ENCODE results near the gene RNF181.

RNF181 gene

GRCh38 chr2:85584354-85584856 lies 11.1 kb upstream of the RNF181 start, which contains the start of gene VAMP5:
VAMP5 (plus strand) TSS chr2:85584431; CDS start chr2:85584491, 60 bp downstream.
- peak within 1 kb of the TSS; percentile 59 to 87 for H3K18ac ChIP-seq (ENCODE audit: low read depth in 1 of 2, low read length in 2 of 2)
- WGBS = 54% methylated on average over 49 of the region's 52 CpGs
- no peak for DNase-seq

GRCh38 chr2:85584857-85585780 lies 10.4 kb upstream of the RNF181 start:
- Histone ChIP-seq H3K14ac (ENCODE audit: low read length in 2 of 2) (no peak overlapping the region), H3K4me1 (ENCODE audit: control insufficient read depth, insufficient read depth, low read depth, low read length) (peaks cover 24% of the 10 kb centered on the region), H3K4me3 (ENCODE audit: insufficient read depth in 1 of 2, low read depth in 1 of 2, low read length in 2 of 2) (peak overlapping the region in 1 of 2 experiments; percentile 84), H2AK5ac (ENCODE audit: low read length, severe bottlenecking) (peak overlapping the region; percentile 73), H2AFZ (ENCODE audit: low read depth, low read length) (peak overlapping the region; percentile 20), H3K9me3 (ENCODE audit: control insufficient read depth, low read length) (no peaks in the 10 kb centered on the region), H3K79me1 (replicated peaks; ENCODE audit: low read length, poor library complexity, severe bottlenecking) (peaks cover 4% of the 10 kb centered on the region), H3K27me3 (ENCODE audit: control insufficient read depth in 1 of 2, insufficient read depth in 1 of 2, low read length in 2 of 2) (no peaks in the 10 kb centered on the region), H3K9ac (ENCODE audit: low read length) (peak overlapping the region; percentile 85), H3K27ac (ENCODE audit: low read length, poor library complexity, severe bottlenecking) (peak overlapping the region; percentile 38), H4K91ac (ENCODE audit: low read length) (peak overlapping the region; percentile 48), H2BK120ac (ENCODE audit: low read depth, low read length) (peak overlapping the region; percentile 87), H3K4me2 (ENCODE audit: low read length, poor library complexity, severe bottlenecking) (no peak overlapping the region), H3K4ac (ENCODE audit: low read depth in 1 of 2, low read length in 2 of 2) (peak overlapping the region; percentile 70 to 77), H3K18ac (ENCODE audit: low read depth in 1 of 2, low read length in 2 of 2) (peak overlapping the region; percentile 59 to 87), H2BK15ac (ENCODE audit: low read depth, poor library complexity, severe bottlenecking) (peak overlapping the region; percentile 38), H3K36me3 (ENCODE audit: control insufficient read depth in 1 of 2, insufficient read depth in 2 of 2, low read depth in 1 of 2, low read length in 2 of 2) (peaks cover 0 to 20% of the 10 kb centered on the region in 2 experiments), H3K23ac (ENCODE audit: low read length in 2 of 2) (no peak overlapping the region), H4K8ac (ENCODE audit: low read length) (peak overlapping the region; percentile 96), H2BK12ac (ENCODE audit: low read length in 2 of 2) (peak overlapping the region; percentile 69 to 76), H2BK5ac (ENCODE audit: low read depth, low read length, poor library complexity, severe bottlenecking) (no peak overlapping the region)
- peak; percentile 70 for DNase-seq
- 52% methylated on average over 7 of the region's 9 CpGs for WGBS

More at GRCh38 chr2:85584354-85584856, 11.1 kb upstream of the RNF181 start, which contains the start of gene VAMP5:
- peak within 1 kb of the TSS; percentile 87 for H2BK120ac ChIP-seq (ENCODE audit: low read depth, low read length)
- H3K79me1 ChIP-seq (replicated peaks; ENCODE audit: low read length, poor library complexity, severe bottlenecking) = peaks cover 4% of the 10 kb centered on the region
- H3K4me2 ChIP-seq (ENCODE audit: low read length, poor library complexity, severe bottlenecking) = no peak within 1 kb of the TSS
- peak within 1 kb of the TSS; percentile 20 for H2AFZ ChIP-seq (ENCODE audit: low read depth, low read length)
- H4K8ac ChIP-seq (ENCODE audit: low read length) = peak within 1 kb of the TSS; percentile 96
- H2BK12ac ChIP-seq (ENCODE audit: low read length in 2 of 2) = peak within 1 kb of the TSS; percentile 69 to 76
- no peak within 1 kb of the TSS for H2BK5ac ChIP-seq (ENCODE audit: low read depth, low read length, poor library complexity, severe bottlenecking)
- no peak within 1 kb of the TSS for H3K23ac ChIP-seq (ENCODE audit: low read length in 2 of 2)
- H3K27me3 ChIP-seq (ENCODE audit: control insufficient read depth in 1 of 2, insufficient read depth in 1 of 2, low read length in 2 of 2) = no peaks in the 10 kb centered on the region
- no peak within 1 kb of the TSS for H3K14ac ChIP-seq (ENCODE audit: low read length in 2 of 2)
- peak within 1 kb of the TSS; percentile 73 for H2AK5ac ChIP-seq (ENCODE audit: low read length, severe bottlenecking)
- peaks cover 0 to 20% of the 10 kb centered on the region in 2 experiments for H3K36me3 ChIP-seq (ENCODE audit: control insufficient read depth in 1 of 2, insufficient read depth in 2 of 2, low read depth in 1 of 2, low read length in 2 of 2)
- peak within 1 kb of the TSS; percentile 93 for H2BK15ac ChIP-seq (ENCODE audit: low read depth, poor library complexity, severe bottlenecking)
- H3K9ac ChIP-seq (ENCODE audit: low read length) = peak within 1 kb of the TSS; percentile 85
- no peaks in the 10 kb centered on the region for H3K9me3 ChIP-seq (ENCODE audit: control insufficient read depth, low read length)
- peak within 1 kb of the TSS; percentile 38 for H3K27ac ChIP-seq (ENCODE audit: low read length, poor library complexity, severe bottlenecking)
- H3K4ac ChIP-seq (ENCODE audit: low read depth in 1 of 2, low read length in 2 of 2) = peak within 1 kb of the TSS; percentile 70 to 77
- peaks cover 24% of the 10 kb centered on the region for H3K4me1 ChIP-seq (ENCODE audit: control insufficient read depth, insufficient read depth, low read depth, low read length)
- H4K91ac ChIP-seq (ENCODE audit: low read length) = peak within 1 kb of the TSS; percentile 48
- peak within 1 kb of the TSS in 1 of 2 experiments; percentile 84 for H3K4me3 ChIP-seq (ENCODE audit: insufficient read depth in 1 of 2, low read depth in 1 of 2, low read length in 2 of 2)

DNA sequence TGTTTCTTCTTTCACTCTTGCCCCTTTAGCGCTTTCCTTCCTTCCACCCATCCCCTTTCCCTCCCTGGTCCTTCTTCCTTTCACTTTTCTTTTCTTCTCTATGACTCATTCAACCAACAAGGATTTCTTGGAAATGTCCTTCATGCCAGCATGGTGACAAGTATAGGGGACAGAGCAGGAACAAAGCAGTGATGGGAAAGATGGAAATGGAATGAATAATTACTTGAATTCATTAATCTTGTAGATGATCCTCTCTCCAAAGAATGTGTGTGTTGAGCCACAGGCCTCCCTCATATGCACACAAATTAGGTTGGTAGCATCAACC lies 9.8 kb upstream of the RNF181 start:
- Histone ChIP-seq H4K91ac (ENCODE audit: low read length) (peak overlapping the region; percentile 44), H2BK120ac (ENCODE audit: low read depth, low read length) (no peak overlapping the region), H2AK5ac (ENCODE audit: low read length, severe bottlenecking) (peak overlapping the region; percentile 57), H4K8ac (ENCODE audit: low read length) (peak overlapping the region; percentile 96), H3K4ac (ENCODE audit: low read depth in 1 of 2, low read length in 2 of 2) (peak overlapping the region; percentile 33 to 63), H3K23ac (ENCODE audit: low read length in 2 of 2) (no peak overlapping the region), H3K79me1 (replicated peaks; ENCODE audit: low read length, poor library complexity, severe bottlenecking) (peaks cover 4% of the 10 kb centered on the region), H3K27me3 (ENCODE audit: control insufficient read depth in 1 of 2, insufficient read depth in 1 of 2, low read length in 2 of 2) (no peaks in the 10 kb centered on the region), H2BK15ac (ENCODE audit: low read depth, poor library complexity, severe bottlenecking) (no peak overlapping the region), H3K27ac (ENCODE audit: low read length, poor library complexity, severe bottlenecking) (peak overlapping the region; percentile 38), H3K18ac (ENCODE audit: low read depth in 1 of 2, low read length in 2 of 2) (peak overlapping the region; percentile 59 to 87), H3K9ac (ENCODE audit: low read length) (peak overlapping the region; percentile 85), H3K36me3 (ENCODE audit: control insufficient read depth in 1 of 2, insufficient read depth in 2 of 2, low read depth in 1 of 2, low read length in 2 of 2) (peaks cover 0 to 20% of the 10 kb centered on the region in 2 experiments), H2AFZ (ENCODE audit: low read depth, low read length) (no peak overlapping the region), H3K4me1 (ENCODE audit: control insufficient read depth, insufficient read depth, low read depth, low read length) (peaks cover 29% of the 10 kb centered on the region), H3K14ac (ENCODE audit: low read length in 2 of 2) (no peak overlapping the region), H2BK5ac (ENCODE audit: low read depth, low read length, poor library complexity, severe bottlenecking) (no peak overlapping the region), H3K9me3 (ENCODE audit: control insufficient read depth, low read length) (no peaks in the 10 kb centered on the region), H2BK12ac (ENCODE audit: low read length in 2 of 2) (no peak overlapping the region), H3K4me2 (ENCODE audit: low read length, poor library complexity, severe bottlenecking) (no peak overlapping the region), H3K4me3 (ENCODE audit: insufficient read depth in 1 of 2, low read depth in 1 of 2, low read length in 2 of 2) (peak overlapping the region in 1 of 2 experiments; percentile 84)
- 55% methylated on average over 1 of the region's 1 CpG for WGBS
- peak; percentile 81 for DNase-seq

GRCh38 chr2:85588236-85588635 lies 7.3 kb upstream of the RNF181 start:
- no peak for DNase-seq
- Histone ChIP-seq H2AK5ac (ENCODE audit: low read length, severe bottlenecking) (peak overlapping the region; percentile 75), H3K79me1 (replicated peaks; ENCODE audit: low read length, poor library complexity, severe bottlenecking) (peaks cover 3% of the 10 kb centered on the region), H3K4me1 (ENCODE audit: control insufficient read depth, insufficient read depth, low read depth, low read length) (peaks cover 34% of the 10 kb centered on the region), H3K4me3 (ENCODE audit: insufficient read depth in 1 of 2, low read depth in 1 of 2, low read length in 2 of 2) (no peak overlapping the region), H2AFZ (ENCODE audit: low read depth, low read length) (no peak overlapping the region), H2BK12ac (ENCODE audit: low read length in 2 of 2) (peak overlapping the region; percentile 29 to 65), H3K9me3 (ENCODE audit: control insufficient read depth, low read length) (no peaks in the 10 kb centered on the region), H3K14ac (ENCODE audit: low read length in 2 of 2) (no peak overlapping the region), H3K27me3 (ENCODE audit: control insufficient read depth in 1 of 2, insufficient read depth in 1 of 2, low read length in 2 of 2) (no peaks in the 10 kb centered on the region), H2BK15ac (ENCODE audit: low read depth, poor library complexity, severe bottlenecking) (no peak overlapping the region), H3K9ac (ENCODE audit: low read length) (no peak overlapping the region), H3K36me3 (ENCODE audit: control insufficient read depth in 1 of 2, insufficient read depth in 2 of 2, low read depth in 1 of 2, low read length in 2 of 2) (peaks cover 6 to 17% of the 10 kb centered on the region in 2 experiments), H4K91ac (ENCODE audit: low read length) (no peak overlapping the region), H3K4me2 (ENCODE audit: low read length, poor library complexity, severe bottlenecking) (no peak overlapping the region), H3K4ac (ENCODE audit: low read depth in 1 of 2, low read length in 2 of 2) (no peak overlapping the region), H2BK5ac (ENCODE audit: low read depth, low read length, poor library complexity, severe bottlenecking) (no peak overlapping the region), H2BK120ac (ENCODE audit: low read depth, low read length) (peak overlapping the region; percentile 9), H3K18ac (ENCODE audit: low read depth in 1 of 2, low read length in 2 of 2) (peak overlapping the region in 1 of 2 experiments; percentile 18), H3K27ac (ENCODE audit: low read length, poor library complexity, severe bottlenecking) (peak overlapping the region; percentile 18), H4K8ac (ENCODE audit: low read length) (no peak overlapping the region), H3K23ac (ENCODE audit: low read length in 2 of 2) (no peak overlapping the region)
- WGBS = 79% methylated on average over 4 of the region's 4 CpGs
